Upper lobe of right lung (tissue), 1 donor: ENCODE data around the gene PRKN. TPM values are rescaled to one million over a fixed set of nuclear protein-coding genes. Genes with fewer than 3 reads are reported as not detected.

Experiments used
- ATAC-seq: fragments of 200-7000 bp; cut with Tn5 transposase; one replicate; pipeline ENCODE4 v1.9.1; 2020; ENCODE audit warnings: mild to moderate bottlenecking, moderate library complexity
- DNase-seq: peaks from one replicate; pipeline ENCODE4 v3.0.0-alpha.2; 2020
- H3K27ac ChIP-seq: fragments of 200-600 bp; one replicate; pipeline ENCODE4 v1.8.0; 2022
- H3K27me3 ChIP-seq: fragments of 200-600 bp; one replicate; pipeline ENCODE4 v1.8.0; 2022; ENCODE audit warnings: mild to moderate bottlenecking
- H3K36me3 ChIP-seq: fragments of 200-600 bp; one replicate; pipeline ENCODE4 v1.8.0; 2022
- H3K4me1 ChIP-seq: fragments of 200-600 bp; one replicate; pipeline ENCODE4 v1.8.0; 2022
- H3K4me3 ChIP-seq: fragments of 200-600 bp; one replicate; pipeline ENCODE4 v1.8.0; 2022; ENCODE audit warnings: mild to moderate bottlenecking
- H3K9me3 ChIP-seq: fragments of 200-600 bp; one replicate; pipeline ENCODE4 v1.8.0; 2022
- intact Hi-C: fragments of 100-400 bp; cut with DNase I; formaldehyde crosslinking; loops from one replicate; pipeline ENCODE4 v1.11.0; 2022
- total RNA-seq: library from RNA; stranded (reverse); fragmentation: NEBNext Ultra II Directional; extraction: Animal tissue kit (Norgen Biotek cat#: 25700); gene quantifications from one replicate; pipeline ENCODE4 v1.2.1, GENCODE V29; 2021
- TF ChIP-seq, protein P1 (sequence below): fragments of 200-600 bp; IDR thresholded peaks from one replicate; pipeline ENCODE4 v1.8.0; 2022; ENCODE audit warnings: antibody characterized with exemption
- donor health status: DM: no; HTN: yes; CAD: no; lungs with severe emphysema.

The PRKN gene
- total RNA-seq, 1 donor from 2014 or later = 2.7 TPM

DNA sequence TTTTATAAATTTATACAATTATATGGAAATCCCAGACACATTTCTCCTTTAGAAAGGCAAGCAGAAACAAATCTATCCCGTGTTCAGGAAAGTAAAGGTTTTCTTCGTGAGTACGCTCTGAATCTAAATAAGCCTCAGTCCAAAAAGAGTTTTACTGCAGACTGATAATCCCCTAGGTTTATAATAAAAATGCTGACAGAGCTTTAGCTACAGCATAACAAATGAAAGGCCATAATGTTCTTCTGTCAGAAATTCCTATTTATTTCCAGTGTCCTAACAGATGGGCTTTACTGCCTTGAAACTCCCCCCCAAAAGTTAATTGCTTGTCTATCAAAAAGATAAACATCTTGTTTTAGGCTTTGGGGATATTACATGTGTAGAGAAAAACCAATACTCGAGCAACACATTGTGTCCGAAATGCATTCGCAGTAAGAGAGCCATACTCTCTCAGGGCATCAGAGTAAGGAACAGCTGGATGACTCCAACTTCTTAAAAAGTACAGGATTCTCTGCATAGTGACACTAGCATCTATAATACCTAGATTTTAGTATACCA, 109.0 kb downstream of the PRKN start:
- no peak overlapping the region for H3K4me3 ChIP-seq
- TF ChIP-seq, protein P1, sequence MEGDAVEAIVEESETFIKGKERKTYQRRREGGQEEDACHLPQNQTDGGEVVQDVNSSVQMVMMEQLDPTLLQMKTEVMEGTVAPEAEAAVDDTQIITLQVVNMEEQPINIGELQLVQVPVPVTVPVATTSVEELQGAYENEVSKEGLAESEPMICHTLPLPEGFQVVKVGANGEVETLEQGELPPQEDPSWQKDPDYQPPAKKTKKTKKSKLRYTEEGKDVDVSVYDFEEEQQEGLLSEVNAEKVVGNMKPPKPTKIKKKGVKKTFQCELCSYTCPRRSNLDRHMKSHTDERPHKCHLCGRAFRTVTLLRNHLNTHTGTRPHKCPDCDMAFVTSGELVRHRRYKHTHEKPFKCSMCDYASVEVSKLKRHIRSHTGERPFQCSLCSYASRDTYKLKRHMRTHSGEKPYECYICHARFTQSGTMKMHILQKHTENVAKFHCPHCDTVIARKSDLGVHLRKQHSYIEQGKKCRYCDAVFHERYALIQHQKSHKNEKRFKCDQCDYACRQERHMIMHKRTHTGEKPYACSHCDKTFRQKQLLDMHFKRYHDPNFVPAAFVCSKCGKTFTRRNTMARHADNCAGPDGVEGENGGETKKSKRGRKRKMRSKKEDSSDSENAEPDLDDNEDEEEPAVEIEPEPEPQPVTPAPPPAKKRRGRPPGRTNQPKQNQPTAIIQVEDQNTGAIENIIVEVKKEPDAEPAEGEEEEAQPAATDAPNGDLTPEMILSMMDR = no peak
- no peaks in the 10 kb centered on the region for H3K9me3 ChIP-seq
- no peaks in the 10 kb centered on the region for H3K27me3 ChIP-seq
- intact Hi-C loops = no loop called here
- no peaks in the 10 kb centered on the region for H3K4me1 ChIP-seq
- DNase-seq (no peak), ATAC-seq (no peak)
- H3K36me3 ChIP-seq = no peaks in the 10 kb centered on the region
- H3K27ac ChIP-seq = no peak overlapping the region

DNA sequence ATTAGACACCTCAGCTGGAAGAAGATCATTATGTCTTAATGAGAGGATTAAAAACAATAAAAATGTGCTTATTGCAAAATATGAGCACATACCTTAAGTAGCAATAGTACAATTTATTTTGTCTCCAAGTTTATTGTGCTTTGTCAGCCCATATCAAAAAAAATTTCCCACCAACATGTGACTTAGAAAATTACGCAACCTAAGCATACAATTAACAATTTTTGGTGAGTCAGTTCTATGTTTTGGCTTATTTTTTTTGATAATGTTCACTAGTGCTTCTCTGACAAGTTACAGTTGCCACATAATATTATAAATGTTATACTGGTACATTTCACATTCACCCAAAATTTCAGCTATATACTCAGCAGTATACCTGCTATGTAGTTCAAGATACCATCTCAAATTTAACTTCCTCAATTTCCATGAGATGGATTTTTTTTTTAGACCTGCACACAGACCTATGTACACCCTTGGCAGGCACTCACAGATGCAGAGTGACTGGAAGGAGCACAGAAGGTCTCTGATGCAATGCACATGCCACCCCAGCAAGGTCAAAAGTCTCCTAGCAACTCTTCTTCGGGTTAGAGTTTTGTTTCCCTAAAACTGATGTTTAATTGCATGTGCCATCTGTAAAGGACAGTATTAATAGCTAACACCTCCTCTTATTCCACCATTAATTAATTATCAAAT, 112.4 kb downstream of the PRKN start:
- Histone ChIP-seq H3K4me3 (no peak overlapping the region), H3K9me3 (no peaks in the 10 kb centered on the region), H3K27me3 (no peaks in the 10 kb centered on the region), H3K36me3 (no peaks in the 10 kb centered on the region), H3K4me1 (no peaks in the 10 kb centered on the region), H3K27ac (no peak overlapping the region)
- intact Hi-C loops = no loop called here
- TF ChIP-seq, protein P1 = no peak
- ATAC-seq (no peak), DNase-seq (no peak)

DNA sequence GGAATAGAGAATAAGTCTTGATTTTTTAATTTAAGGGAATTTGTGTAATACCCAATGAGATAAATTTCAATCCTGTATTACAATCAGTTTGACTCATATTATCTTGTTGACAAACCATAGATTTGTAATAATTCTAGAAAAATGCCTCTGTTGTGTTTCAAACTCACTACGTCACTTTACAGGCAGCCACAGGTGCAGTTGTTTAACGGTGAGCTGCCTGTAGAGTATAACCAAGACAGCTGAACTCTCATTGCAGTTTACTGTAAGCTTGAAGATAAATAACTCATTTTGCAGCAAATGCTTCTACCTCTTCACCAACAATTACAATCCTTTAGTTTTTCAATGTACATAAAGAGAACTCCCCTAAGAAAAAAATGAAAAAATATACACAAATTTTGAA, 114.3 kb downstream of the PRKN start:
- Histone ChIP-seq H3K9me3 (no peaks in the 10 kb centered on the region), H3K4me3 (no peak overlapping the region), H3K27ac (no peak overlapping the region), H3K36me3 (no peaks in the 10 kb centered on the region), H3K27me3 (no peaks in the 10 kb centered on the region), H3K4me1 (no peaks in the 10 kb centered on the region)
- intact Hi-C loops = no loop called here
- ATAC-seq (no peak), DNase-seq (no peak)
- TF ChIP-seq, protein P1 = no peak

DNA sequence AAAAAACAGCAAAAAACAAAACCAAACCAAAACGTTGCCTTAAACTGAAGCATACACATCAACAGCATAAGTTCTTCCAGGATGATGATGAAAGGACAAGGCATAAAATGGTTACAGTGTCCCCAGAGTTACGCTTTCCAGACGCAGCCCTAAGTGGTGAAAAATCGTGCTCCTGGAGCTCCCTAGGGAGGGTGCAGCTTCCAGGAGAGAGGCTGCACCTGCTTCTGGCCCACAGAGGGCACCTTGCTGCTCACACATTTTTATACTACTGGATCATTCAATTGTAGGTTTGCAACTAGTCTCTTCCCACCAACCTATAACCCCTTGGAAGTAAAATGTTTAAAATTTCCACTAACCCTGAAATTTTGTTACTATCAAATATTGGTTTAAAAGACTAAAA, 115.0 kb downstream of the PRKN start:
- Histone ChIP-seq H3K27me3 (no peaks in the 10 kb centered on the region), H3K9me3 (no peaks in the 10 kb centered on the region), H3K4me3 (no peak overlapping the region), H3K4me1 (no peaks in the 10 kb centered on the region), H3K36me3 (no peaks in the 10 kb centered on the region), H3K27ac (no peak overlapping the region)
- TF ChIP-seq, protein P1 = no peak
- ATAC-seq = no peak
- no peak for DNase-seq
- intact Hi-C loops = no loop called here

DNA sequence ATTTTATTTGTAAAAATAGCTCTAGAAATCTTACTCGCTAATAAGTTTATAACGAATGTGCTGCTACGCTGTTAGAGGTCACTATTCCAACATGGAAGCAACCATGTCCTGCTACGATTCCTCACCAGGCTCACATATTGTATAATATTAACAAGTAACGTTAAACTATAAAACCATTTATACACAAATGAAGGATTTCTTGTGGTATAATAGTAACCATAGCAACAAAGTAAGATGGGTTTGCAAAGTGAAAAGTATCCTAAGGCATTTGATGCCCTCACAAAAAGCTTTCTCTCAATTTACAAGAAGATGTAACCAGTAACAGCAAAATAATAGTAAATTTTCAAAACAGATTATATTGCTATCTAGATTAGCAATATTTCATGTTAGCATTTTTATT, 117.2 kb downstream of the PRKN start:
- Histone ChIP-seq H3K27ac (no peak overlapping the region), H3K36me3 (no peaks in the 10 kb centered on the region), H3K4me3 (no peak overlapping the region), H3K27me3 (no peaks in the 10 kb centered on the region), H3K9me3 (no peaks in the 10 kb centered on the region), H3K4me1 (no peaks in the 10 kb centered on the region)
- intact Hi-C loops = no loop called here
- ATAC-seq = no peak
- no peak for DNase-seq
- TF ChIP-seq, protein P1 = no peak
